ENCODE data around the gene SCD5. TPM values are rescaled to one million over a fixed set of nuclear protein-coding genes. Genes with fewer than 3 reads are reported as not detected.
"Not testable (repeated sequence)": the region's sequence is repeated elsewhere in the genome, so short reads cannot be mapped to it uniquely, and the experiment has no call there.

SCD5 gene
- total RNA-seq, 1 donor from 2014 or later: 23.9 TPM

DNA sequence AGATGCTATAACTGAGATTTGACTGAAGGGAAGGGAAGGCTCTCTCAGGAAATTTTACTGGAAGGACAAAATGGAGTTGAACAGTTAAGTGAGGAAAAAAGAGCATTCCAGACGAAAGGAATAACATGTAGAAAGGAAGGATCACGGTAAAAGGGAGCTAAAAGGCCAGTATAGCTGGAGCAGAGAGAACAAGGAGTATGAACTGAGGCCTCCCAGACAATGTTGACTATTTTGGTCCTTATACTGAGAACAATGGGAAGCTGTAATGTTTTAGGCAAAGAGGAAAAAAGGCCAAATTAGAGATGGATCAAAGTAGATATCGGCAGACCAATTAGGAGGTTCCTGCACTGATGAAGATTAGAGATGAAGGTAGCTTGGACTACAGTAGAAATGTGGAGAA is 26.8 kb upstream of the SCD5 start:
- no peak for DNase-seq (ENCODE audit: extremely low spot score, unreplicated experiment)
- TF ChIP-seq, protein P1, sequence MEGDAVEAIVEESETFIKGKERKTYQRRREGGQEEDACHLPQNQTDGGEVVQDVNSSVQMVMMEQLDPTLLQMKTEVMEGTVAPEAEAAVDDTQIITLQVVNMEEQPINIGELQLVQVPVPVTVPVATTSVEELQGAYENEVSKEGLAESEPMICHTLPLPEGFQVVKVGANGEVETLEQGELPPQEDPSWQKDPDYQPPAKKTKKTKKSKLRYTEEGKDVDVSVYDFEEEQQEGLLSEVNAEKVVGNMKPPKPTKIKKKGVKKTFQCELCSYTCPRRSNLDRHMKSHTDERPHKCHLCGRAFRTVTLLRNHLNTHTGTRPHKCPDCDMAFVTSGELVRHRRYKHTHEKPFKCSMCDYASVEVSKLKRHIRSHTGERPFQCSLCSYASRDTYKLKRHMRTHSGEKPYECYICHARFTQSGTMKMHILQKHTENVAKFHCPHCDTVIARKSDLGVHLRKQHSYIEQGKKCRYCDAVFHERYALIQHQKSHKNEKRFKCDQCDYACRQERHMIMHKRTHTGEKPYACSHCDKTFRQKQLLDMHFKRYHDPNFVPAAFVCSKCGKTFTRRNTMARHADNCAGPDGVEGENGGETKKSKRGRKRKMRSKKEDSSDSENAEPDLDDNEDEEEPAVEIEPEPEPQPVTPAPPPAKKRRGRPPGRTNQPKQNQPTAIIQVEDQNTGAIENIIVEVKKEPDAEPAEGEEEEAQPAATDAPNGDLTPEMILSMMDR (IDR thresholded peaks at IDR 0.05): no peak
- no peaks in the 10 kb centered on the region for H3K4me1 Mint-ChIP-seq (ENCODE audit: unreplicated experiment)
- H3K9me3 Mint-ChIP-seq (ENCODE audit: unreplicated experiment): no peaks in the 10 kb centered on the region
- H3K27me3 Mint-ChIP-seq (ENCODE audit: unreplicated experiment): no peaks in the 10 kb centered on the region
- peaks cover 56% of the 10 kb centered on the region for H3K36me3 Mint-ChIP-seq (ENCODE audit: unreplicated experiment)
- H3K27ac Mint-ChIP-seq (ENCODE audit: unreplicated experiment): no peak overlapping the region
- H3K4me3 Mint-ChIP-seq (ENCODE audit: unreplicated experiment): no peak overlapping the region

DNA sequence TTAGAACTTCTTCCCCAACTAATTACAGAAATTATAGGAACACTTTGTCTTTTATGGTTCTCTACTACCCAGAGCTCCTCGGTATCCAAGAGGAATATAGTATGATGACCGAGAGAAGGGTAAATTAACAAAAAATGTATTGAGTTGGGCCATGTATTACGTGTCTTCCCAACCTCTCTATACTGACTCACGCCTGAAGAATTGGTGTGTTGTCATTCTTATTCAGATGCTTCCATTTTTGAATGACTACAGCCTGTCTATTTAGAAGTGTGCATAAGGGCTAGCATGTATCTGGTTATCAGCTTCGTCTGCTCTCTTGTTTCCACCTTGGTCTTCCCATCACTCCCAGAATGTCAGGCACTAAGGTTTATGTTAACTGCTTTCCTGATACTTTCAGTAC is 24.5 kb upstream of the SCD5 start:
- Mint-ChIP-seq H3K4me3 (ENCODE audit: unreplicated experiment) (no peak overlapping the region), H3K4me1 (ENCODE audit: unreplicated experiment) (no peaks in the 10 kb centered on the region), H3K27ac (ENCODE audit: unreplicated experiment) (no peak overlapping the region), H3K9me3 (ENCODE audit: unreplicated experiment) (no peaks in the 10 kb centered on the region), H3K27me3 (ENCODE audit: unreplicated experiment) (no peaks in the 10 kb centered on the region), H3K36me3 (ENCODE audit: unreplicated experiment) (peaks cover 71% of the 10 kb centered on the region)
- no peak for DNase-seq (ENCODE audit: extremely low spot score, unreplicated experiment)
- TF ChIP-seq, protein P1 (IDR thresholded peaks at IDR 0.05): no peak

DNA sequence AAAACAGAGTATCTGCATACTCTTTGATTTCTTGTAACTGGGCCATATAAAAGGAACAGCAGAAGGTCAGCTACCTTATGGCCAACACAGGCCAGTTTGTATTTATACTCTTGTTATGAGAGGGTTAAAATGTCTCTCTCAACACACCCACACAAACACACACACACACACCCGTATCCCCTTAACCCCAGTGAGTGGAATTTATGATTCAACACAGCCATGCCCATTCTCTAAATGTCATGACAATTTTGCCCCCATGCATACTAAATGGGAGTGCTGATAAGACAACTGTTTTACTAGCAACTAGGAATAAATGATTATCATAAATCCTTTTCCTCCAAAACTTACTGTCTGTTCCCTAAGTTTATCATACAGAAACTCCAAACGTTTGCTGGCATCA is 22.1 kb upstream of the SCD5 start:
- TF ChIP-seq, protein P1 (IDR thresholded peaks at IDR 0.05): no peak
- Mint-ChIP-seq H3K27ac (ENCODE audit: unreplicated experiment) (no peak overlapping the region), H3K4me3 (ENCODE audit: unreplicated experiment) (no peak overlapping the region), H3K9me3 (ENCODE audit: unreplicated experiment) (no peaks in the 10 kb centered on the region), H3K36me3 (ENCODE audit: unreplicated experiment) (peaks cover 66% of the 10 kb centered on the region), H3K4me1 (ENCODE audit: unreplicated experiment) (no peaks in the 10 kb centered on the region), H3K27me3 (ENCODE audit: unreplicated experiment) (no peaks in the 10 kb centered on the region)
- no peak for DNase-seq (ENCODE audit: extremely low spot score, unreplicated experiment)

DNA sequence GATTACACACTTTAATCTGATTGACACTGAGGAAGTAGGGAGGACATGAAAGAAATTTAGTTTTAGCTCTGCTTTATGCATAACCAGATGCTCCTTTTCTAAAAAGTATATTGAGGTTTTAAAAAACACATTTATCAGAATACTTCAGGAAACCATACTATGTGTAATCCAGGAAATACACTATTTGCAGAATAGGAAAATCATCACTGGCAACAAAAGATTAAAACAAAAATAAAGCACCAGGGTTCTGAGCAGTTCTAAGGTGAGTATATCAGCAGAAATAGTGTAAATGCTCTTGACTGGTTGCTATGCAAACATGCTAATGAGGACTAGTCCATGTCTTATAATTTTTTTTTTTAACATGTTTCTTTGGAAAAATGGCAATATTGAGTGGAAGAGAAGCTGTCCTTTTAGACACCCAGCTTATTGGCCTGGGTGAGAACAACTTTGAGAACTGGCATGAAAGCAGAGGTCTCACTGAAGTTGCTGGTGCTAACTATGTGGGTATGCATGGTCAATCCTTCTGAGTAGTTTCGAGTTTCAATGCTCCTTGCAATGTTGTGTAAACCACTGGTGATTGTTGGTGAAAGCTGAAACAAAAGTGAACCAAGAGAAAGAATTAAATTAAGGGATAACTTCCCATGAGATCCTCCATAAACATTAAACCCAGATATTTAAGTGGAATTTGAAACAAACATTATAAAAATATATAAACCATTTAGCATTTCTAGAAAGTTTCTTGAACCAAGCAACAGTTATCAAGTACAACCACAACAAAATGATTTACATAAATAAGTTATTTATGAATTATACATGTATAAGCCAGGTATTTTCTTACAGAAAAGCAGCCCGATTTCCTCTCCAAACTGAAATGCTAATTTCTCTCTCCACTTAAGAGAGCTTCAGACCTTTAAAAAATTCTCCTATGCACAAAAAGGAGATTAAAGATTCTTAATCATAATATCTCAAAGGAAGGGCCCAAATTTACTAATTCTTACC is 20.4 kb upstream of the SCD5 start:
- no peak overlapping the region for H3K27ac Mint-ChIP-seq (ENCODE audit: unreplicated experiment)
- TF ChIP-seq, protein P1 (IDR thresholded peaks at IDR 0.05): no peak
- H3K36me3 Mint-ChIP-seq (ENCODE audit: unreplicated experiment): peaks cover 56% of the 10 kb centered on the region
- no peaks in the 10 kb centered on the region for H3K4me1 Mint-ChIP-seq (ENCODE audit: unreplicated experiment)
- no peaks in the 10 kb centered on the region for H3K27me3 Mint-ChIP-seq (ENCODE audit: unreplicated experiment)
- DNase-seq (ENCODE audit: extremely low spot score, unreplicated experiment): no peak
- H3K4me3 Mint-ChIP-seq (ENCODE audit: unreplicated experiment): no peak overlapping the region
- no peaks in the 10 kb centered on the region for H3K9me3 Mint-ChIP-seq (ENCODE audit: unreplicated experiment)

DNA sequence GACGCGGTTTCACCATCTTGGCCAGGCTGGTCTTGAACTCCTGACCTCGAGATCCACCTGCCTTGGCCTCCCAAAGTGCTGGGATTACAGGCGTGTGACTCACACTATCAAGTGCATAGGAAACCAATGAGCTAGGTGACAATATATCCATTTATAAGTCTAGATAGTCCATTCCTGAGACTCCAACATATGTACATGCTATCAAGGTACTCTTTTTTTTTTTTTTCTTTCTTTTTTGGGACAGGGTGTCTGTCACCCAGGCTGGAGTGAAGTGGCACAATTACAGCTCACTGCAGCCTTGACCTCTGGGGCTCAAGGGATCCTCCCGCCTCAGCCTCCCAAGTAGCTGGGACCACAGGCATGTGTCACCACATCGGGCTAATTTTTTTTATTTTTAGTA is 18.3 kb upstream of the SCD5 start:
- Mint-ChIP-seq H3K4me1 (ENCODE audit: unreplicated experiment) (peaks cover 11% of the 10 kb centered on the region), H3K36me3 (ENCODE audit: unreplicated experiment) (peaks cover 41% of the 10 kb centered on the region)
- not testable (repeated sequence) for H3K4me3 Mint-ChIP-seq (ENCODE audit: unreplicated experiment); H3K9me3 Mint-ChIP-seq (ENCODE audit: unreplicated experiment); H3K27me3 Mint-ChIP-seq (ENCODE audit: unreplicated experiment); DNase-seq (ENCODE audit: extremely low spot score, unreplicated experiment); H3K27ac Mint-ChIP-seq (ENCODE audit: unreplicated experiment)

Measured in osteocyte (in vitro differentiated cells).